Gastroesophageal sphincter (tissue), 3 donors: ENCODE data around the gene VPS4B.

Source experiments
- EP300 ChIP-seq: sonication (generic); formaldehyde crosslinking; IDR thresholded peaks from one replicate; pipeline ENCODE4 v1.6.1; 2017; ENCODE audit warnings: antibody characterized with exemption, mild to moderate bottlenecking
- POLR2A ChIP-seq, 2 donors: fragments of 450-650 bp; IDR thresholded peaks; one replicate each; pipeline ENCODE4 v1.6.1; 2017; ENCODE audit warnings: antibody characterized with exemption in 2 of 2, mild to moderate bottlenecking in 2 of 2, moderate library complexity in 1 of 2
- POLR2AphosphoS5 ChIP-seq: sonication (generic); formaldehyde crosslinking; IDR thresholded peaks from one replicate; pipeline ENCODE4 v1.6.1; 2017; ENCODE audit warnings: antibody characterized with exemption
- TF ChIP-seq, protein P1 (sequence below), 4 experiments: fragments of 200-600 bp in 2 of 4; fragments of 450-650 bp in 2 of 4; sonication (generic) in 1 of 4; IDR thresholded peaks; one replicate each; pipeline ENCODE4 v1.5.1; 2017 to 2019; ENCODE audit warnings: antibody characterized with exemption in 4 of 4, mild to moderate bottlenecking in 2 of 4, moderate library complexity in 2 of 4

DNA sequence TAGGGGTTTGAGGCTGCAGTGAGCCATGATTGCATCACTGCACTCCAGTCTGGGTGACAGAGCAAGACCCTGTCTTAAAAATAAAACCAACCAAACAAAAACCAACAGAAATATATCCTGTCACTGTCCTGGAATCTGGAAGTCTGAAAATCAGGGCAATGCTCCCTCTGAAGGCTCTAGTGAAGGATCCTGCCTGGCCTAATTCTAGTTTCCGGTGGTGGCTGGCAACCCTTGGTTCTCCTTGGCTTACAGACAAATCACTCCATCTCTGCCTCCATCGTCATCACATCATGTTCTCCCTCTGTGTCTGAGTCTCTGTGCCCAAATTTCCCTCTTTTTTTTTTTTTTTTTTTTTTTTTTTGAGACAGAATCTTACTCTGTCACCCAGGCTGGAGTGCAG, 15.9 kb upstream of the VPS4B start:
- TF ChIP-seq, protein P1, sequence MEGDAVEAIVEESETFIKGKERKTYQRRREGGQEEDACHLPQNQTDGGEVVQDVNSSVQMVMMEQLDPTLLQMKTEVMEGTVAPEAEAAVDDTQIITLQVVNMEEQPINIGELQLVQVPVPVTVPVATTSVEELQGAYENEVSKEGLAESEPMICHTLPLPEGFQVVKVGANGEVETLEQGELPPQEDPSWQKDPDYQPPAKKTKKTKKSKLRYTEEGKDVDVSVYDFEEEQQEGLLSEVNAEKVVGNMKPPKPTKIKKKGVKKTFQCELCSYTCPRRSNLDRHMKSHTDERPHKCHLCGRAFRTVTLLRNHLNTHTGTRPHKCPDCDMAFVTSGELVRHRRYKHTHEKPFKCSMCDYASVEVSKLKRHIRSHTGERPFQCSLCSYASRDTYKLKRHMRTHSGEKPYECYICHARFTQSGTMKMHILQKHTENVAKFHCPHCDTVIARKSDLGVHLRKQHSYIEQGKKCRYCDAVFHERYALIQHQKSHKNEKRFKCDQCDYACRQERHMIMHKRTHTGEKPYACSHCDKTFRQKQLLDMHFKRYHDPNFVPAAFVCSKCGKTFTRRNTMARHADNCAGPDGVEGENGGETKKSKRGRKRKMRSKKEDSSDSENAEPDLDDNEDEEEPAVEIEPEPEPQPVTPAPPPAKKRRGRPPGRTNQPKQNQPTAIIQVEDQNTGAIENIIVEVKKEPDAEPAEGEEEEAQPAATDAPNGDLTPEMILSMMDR (IDR thresholded peaks at IDR 0.05): no peak
- TF ChIP-seq POLR2AphosphoS5: no peak
- no peak for TF ChIP-seq POLR2A (IDR thresholded peaks at IDR 0.05)
- no peak for TF ChIP-seq EP300
